ENCODE measurements around the gene MRPL32.
A peak's percentile ranks its signal among the peaks of the same experiment; 100 is the strongest.
"Not testable (repeated sequence)": the region's sequence is repeated elsewhere in the genome, so short reads cannot be mapped to it uniquely, and the experiment has no call there.

Gene MRPL32

DNA sequence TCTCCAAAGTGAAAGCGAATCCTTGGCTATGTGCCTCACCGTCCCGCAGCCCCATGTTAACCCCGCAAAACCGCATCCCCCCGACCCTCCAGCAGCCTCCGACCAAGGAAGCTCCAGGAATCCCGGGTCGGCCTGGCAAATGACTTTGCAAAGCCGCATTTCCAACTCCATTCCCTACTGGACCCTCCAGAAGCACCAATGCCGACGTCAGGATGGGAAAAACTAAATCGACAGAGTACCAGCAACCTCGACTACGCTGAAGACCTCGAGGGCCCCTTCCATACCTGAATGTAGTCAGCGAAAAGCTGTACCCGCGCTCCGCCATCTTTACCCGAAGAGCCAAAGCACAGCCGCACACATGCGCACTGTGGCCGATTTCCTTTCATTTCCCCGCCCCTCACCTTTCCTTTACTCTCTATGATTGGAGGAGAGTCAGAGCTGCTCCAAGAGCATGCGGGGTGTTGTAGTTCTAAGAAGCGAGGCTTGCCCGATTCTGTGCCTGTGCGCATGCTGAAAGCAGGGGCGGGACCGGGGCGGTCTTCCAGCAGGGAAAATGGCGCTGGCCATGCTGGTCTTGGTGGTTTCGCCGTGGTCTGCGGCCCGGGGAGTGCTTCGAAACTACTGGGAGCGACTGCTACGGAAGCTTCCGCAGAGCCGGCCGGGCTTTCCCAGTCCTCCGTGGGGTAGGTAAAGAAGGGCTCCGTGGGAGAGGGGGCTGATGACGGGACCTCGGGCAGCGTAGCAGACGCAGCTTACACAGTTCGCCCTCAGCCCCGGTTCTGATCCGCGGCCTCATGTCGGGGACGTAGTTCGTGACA lies at the start of gene MRPL32, which contains the start of gene PSMA2:
TSS of gene MRPL32 (plus strand) at position 543 of the 818 bp plus-strand sequence. CDS start at position 554, 11 bp downstream.
TSS of gene PSMA2 (minus strand) at position 341 of the 818 bp plus-strand sequence. CDS start at position 325, 16 bp downstream.
- peak; percentile 97 for DNase-seq (ENCODE audit: low spot score)

DNA sequence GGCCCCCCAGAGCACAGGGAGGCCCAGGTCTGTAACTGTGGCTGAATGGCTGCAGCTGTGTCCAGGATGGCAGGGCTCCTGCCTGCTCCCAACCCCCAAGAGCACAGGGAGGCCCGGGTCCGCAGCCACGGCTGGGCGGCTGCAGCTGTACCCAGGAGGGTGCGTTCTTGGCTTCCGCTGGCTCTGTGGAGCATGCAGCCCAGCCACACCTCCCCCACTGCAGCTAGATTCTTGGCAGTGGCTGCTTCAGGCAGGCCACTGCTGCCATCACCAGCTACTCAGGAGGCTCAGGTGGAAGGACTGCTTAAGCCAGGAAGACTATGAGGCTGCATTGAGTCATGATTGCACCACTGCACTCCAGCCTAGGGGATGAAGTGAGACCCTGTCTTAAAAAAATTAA lies 48.2 kb upstream of the MRPL32 start:
- no peak for DNase-seq (ENCODE audit: low spot score)

DNA sequence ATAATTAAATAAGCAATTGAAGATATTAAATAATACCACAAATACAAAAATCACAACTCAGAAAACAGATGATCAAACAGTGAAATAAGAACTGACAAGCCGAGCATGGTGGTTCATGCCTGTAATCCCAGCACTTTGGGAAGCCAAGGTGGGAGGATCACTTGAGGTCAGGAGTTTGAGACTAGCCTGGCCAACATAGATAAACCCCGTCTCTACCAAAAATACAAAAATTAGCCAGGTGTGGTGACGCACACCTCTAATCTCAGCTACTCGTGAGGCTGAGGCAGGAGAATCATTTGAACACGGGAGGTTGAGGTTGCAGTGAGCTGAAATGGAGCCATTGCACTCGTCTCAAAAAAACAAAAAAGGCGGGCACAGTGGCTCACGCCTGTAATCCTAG lies 47.0 kb upstream of the MRPL32 start:
- DNase-seq (ENCODE audit: low spot score) = not testable (repeated sequence)

- DNase-seq (ENCODE audit: low spot score) = no peak
These were observed 46.0 kb upstream of the MRPL32 start for GRCh38 chr7:42886129-42886528.

GRCh38 chr7:42886893-42887505 lies 45.2 kb upstream of the MRPL32 start:
- no peak for DNase-seq (ENCODE audit: low spot score)

DNA sequence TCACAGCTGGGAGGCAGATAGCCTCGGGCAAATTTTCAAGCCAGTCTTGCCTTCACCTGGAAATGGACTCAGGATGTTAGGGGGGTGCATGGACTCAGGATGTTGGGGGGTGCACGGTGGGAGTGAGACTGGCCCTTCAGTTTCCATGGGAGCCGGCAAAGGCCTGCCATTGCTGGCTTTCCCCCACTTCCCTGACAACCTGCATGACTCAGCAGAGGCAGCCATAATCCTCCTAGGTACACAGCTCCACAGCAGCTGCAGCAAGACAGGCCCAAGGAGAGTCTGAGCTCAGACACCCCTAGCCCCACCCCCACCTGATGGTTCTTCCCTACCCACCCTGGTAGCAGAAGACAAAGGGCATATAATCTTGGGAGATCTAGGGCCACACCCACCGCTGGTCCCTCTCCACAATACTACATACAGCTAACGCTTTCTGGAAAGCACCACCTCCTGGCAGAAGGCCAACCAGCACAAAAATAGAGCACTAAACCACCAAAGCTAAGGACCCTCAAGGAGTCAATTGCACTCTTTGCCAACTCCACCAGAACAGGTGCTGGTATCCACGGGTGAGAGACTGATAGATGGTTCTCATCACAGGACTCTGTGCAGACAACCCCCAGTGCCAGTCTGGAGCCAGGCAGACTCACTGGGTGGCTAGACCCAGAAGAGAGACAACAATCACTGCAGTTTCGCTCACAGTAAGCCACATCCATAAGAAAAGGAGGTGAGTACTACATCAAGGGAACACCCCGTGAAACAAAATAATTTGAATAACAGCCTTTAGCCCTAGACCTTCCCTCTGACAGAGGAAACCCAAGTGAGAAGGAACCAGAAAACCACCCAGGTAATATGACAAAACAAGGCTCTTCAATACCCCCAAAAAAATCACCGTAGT lies 38.6 kb upstream of the MRPL32 start:
- no peak for DNase-seq (ENCODE audit: low spot score)

DNA sequence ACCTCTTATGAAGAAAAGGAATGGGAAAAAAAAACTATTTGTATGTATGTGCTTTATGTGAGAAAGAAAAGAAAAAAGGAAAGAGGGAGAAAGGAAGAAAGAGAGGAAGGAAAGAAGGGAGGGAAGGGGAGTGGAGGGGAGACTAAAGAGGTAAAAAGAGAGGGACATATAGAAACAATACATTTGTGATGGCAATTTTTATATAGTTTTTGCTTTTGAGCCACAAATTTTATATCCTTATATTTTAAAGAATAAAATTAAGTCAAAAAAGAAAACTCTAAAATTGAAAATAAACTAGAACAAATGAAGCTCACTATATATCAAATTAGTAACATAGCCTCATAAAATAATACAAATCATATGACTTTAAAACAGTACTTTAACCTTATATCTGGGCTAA lies 31.3 kb upstream of the MRPL32 start:
- no peak for DNase-seq (ENCODE audit: low spot score)

DNA sequence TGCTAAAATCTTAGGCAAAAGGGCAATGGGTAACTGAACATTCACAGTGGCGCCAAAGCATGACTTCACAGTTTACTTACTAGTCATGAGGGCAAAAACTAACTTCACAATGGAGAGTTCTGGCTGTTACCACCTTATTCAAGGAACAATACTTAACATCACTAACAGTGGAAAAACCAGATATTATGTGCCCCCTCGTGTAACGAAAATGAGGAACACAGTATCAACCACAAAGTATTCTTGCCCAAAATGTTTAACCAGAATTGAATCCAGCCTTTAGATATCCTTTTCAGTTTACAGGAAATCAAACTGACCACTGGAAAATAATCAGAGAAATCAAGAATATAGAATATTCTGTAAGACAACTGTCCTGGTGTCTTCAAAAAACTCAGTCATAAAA lies 29.8 kb upstream of the MRPL32 start:
- no peak for DNase-seq (ENCODE audit: low spot score)

DNA sequence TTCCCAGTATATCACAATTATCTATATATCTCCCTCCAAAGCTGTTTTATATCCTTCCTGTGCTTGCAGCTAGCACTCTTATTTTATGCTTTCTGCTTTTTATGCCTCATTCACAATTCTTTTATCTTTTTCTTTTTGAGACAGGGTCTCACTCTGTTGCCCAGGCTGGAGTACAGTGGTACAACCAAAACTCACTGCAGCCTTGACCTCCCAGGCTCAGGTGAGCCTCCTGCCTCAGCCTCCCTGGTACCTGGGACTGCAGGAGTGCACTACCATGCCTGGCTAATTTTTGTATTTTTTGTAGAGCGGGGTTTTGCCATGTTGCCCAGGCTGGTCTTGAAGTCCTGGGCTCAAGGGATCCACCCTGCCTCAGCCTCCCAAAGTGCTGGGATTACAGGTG lies 26.0 kb upstream of the MRPL32 start:
- no peak for DNase-seq (ENCODE audit: low spot score)

DNA sequence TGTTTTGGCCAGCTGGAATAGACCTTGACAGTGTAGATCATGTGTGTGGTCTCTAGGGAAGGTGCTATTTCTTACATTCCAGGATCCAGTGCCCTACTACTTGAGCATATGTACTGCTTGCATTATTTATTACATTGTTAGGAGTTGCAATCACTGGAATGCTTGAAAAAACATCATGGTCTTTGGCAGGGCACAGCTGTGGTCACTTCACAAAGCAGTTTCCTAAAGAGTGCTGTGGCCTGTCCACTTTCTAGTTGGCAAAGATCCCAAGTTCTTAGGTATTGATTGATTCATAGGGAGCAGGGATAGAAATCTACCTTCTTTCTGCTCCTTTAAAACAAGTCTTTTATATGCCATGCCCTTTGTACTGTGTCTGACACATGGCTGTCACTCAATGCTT lies 24.9 kb upstream of the MRPL32 start:
- DNase-seq (ENCODE audit: low spot score) = no peak

GRCh38 chr7:42910306-42910705 lies 21.9 kb upstream of the MRPL32 start:
- no peak for DNase-seq (ENCODE audit: low spot score)

DNA sequence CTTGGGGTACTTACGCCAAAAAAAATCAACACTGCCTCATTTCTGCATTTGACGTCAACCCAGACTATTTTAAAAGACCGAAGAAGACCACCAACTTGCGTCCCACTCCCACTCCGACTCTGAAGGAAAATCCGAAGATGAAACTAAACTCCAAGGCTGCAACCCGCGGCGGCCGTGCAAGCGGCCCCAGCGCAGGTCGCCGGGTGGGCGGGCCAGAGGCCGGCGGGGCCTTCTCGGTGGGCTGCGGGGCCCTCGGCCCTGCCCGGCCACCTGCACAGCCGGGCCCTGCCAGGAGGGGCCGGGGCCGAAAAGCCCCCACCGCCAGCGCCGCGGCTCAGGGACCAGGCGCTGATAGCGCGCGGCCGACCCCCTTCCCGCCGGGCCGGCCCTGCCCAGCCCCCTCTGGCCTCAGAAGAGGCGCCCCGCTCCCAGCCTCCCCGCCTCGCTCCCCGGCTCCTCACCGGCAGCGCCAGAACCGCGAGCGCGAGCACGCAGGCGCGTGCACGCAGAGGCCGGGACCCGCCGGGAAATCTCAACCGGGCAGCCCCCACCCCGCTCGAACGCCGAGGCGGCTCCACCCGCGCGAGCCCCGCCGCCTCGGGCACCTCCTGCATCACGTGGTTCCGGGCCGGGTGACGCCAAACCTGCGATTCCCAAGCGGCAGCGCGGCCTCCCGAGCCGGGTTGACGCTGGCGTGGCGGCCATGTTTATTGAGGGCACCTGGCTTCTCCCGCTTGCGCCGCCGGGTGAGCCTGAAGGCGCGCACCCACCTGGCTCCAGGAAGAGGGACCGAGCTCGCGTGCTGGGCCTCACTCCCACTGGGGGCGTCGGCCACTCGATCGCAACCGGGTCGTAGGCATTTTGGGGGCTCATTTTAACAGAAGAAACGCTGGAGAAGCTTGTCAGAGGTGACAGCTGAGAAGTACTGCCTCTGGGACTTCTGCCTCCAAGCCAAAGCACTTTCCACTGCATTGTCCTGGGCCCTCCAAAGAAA lies 20.4 kb upstream of the MRPL32 start, which contains the start of gene C7orf25:
TSS of gene C7orf25 (minus strand) at position 617 of the 994 bp plus-strand sequence. CDS start 1,170 bp downstream, outside the sequence.
- DNase-seq (ENCODE audit: low spot score) = peak; percentile 96

DNA sequence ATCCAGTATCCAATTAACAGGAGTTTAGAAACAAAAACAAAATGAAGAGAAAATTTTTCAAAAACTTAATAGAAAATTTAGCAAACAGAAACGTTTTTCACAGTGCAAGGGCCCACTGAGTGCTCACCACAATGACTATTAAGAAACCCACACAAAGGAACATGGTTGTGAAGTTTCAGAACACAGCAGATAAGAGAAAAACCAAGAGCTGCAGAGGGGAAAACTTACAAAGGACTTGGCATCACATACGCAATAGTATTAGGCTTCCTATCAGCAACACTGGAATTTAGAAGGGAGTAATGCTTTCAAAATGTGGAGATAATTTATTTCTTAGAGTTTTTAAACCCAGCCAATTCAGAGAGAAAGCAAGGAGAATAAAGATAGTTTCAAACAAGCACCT lies 18.6 kb upstream of the MRPL32 start:
- DNase-seq (ENCODE audit: low spot score) = no peak

- DNase-seq (ENCODE audit: low spot score) = no peak
These were observed 18.2 kb upstream of the MRPL32 start for GRCh38 chr7:42914009-42914408.

GRCh38 chr7:42914421-42915045 lies 17.6 kb upstream of the MRPL32 start:
- no peak for DNase-seq (ENCODE audit: low spot score)

DNA sequence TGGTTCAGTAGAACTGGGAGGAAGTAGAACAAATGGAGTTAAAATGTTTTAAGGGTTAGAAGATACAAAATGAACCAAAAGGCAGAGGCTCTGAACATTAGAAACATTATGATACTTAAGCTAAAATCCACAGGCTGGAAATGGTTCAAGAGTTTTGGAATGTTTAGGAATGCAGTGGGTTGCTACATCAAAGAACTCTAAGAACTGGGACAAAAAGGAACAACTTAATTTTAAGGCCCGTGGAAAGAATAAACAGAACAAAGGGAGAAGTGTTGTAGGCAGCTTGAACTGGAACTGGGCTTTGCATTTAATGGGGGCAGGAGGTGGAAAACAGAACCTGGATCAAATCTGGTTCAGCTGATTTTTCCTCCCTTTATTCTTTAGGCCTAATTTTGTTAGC lies 16.8 kb upstream of the MRPL32 start:
- no peak for DNase-seq (ENCODE audit: low spot score)

- no peak for DNase-seq (ENCODE audit: low spot score)
These were observed 10.0 kb upstream of the MRPL32 start for GRCh38 chr7:42922017-42922753.

GRCh38 chr7:42924223-42924838 lies 7.8 kb upstream of the MRPL32 start:
- no peak for DNase-seq (ENCODE audit: low spot score)

DNA sequence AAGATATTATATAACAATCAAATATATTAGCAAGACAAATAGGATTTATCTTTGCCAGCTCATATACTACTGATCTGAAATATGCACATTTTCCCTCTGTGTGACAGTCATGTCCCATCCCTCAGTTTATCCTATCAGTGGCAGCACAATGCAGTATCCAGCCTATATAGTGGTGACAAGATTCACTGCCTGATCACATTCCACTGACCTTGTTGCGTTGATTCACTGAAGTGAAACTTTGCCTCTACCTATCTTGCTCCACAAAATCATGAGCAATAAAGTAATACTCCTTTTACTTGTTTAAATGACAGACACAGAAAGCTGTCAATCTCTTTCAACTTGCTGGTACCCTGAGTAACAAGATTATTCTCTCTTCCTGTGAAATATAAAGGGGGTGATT lies 6.5 kb upstream of the MRPL32 start:
- no peak for DNase-seq (ENCODE audit: low spot score)

Data from iPS-NIHi11 (cell line).